IPS-18c (cell line): ENCODE measurements around the gene APOO.
"Not testable (repeated sequence)": the region's sequence is repeated elsewhere in the genome, so short reads cannot be mapped to it uniquely, and the experiment has no call there.

Source experiments
- H3K4me3 ChIP-seq: 2 replicates; pipeline ENCODE4 v1.7.0; 2013; ENCODE audit warnings: low read depth, mild to moderate bottlenecking, low read length, moderate library complexity; ENCODE audit not compliant: insufficient read depth
- H3K9me3 ChIP-seq: one replicate; pipeline ENCODE4 v1.6.1; 2013; ENCODE audit warnings: mild to moderate bottlenecking, low read length, moderate library complexity; ENCODE audit not compliant: control insufficient read depth, insufficient read depth

APOO gene

DNA sequence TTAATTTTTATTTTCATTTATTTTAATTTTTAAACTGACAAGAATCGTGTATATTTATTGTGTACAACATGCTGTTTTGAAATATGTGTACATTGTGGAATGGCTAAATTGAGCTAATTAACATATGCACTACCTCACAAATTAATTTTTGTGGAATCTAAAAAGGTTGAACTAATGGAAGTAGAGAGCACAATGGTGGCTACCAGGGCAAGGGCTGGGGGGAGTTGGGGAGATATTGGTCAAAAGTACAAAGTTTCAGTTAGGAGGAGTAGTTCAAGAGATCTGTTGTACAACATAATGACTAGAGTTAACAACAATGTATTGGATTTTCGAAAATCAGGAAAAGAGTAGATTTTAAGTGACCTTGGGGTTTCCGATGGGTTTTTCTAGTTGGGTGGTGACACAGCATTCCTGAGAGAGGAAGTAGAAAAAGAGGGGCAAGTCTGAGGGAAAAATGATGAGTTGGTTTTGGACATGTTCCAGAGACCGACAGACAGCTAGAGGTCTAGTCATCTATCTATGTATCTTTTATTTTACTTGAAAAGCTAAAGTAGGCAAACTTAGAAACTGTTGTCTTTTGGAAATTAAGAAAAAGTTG lies 23.2 kb downstream of the APOO start:
- no peaks in the 10 kb centered on the region for H3K9me3 ChIP-seq
- no peak overlapping the region for H3K4me3 ChIP-seq

DNA sequence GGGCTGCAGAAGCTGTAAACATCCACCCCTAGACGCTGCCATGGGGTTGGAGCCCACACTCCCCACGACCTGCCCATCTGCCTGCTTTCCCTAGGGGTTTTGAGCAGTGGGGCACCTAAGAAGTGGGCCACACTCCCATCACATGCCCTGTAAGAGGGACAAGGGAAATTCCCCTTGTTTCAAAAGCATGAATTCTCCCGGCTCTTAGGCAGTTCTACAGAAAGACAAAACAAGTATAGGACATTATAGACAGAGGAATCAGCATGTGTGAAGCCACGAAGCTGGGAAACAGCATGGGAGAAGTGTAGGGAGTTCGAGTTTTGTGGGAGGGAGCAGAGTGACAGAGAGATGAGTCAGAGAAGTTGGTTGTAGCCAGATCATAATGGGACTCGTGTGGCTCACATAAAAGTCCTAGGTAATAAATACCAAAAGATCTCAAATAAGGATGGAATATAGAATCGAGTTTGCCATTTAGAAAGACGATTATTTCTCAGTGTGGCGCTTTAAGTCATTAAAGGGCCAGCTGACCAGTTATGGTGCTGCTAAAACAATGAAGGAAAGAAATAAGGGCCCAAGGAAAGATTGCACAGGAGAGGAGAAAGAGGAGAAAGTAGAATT lies 23.9 kb downstream of the APOO start:
- Histone ChIP-seq H3K9me3 (no peaks in the 10 kb centered on the region), H3K4me3 (no peak overlapping the region)

DNA sequence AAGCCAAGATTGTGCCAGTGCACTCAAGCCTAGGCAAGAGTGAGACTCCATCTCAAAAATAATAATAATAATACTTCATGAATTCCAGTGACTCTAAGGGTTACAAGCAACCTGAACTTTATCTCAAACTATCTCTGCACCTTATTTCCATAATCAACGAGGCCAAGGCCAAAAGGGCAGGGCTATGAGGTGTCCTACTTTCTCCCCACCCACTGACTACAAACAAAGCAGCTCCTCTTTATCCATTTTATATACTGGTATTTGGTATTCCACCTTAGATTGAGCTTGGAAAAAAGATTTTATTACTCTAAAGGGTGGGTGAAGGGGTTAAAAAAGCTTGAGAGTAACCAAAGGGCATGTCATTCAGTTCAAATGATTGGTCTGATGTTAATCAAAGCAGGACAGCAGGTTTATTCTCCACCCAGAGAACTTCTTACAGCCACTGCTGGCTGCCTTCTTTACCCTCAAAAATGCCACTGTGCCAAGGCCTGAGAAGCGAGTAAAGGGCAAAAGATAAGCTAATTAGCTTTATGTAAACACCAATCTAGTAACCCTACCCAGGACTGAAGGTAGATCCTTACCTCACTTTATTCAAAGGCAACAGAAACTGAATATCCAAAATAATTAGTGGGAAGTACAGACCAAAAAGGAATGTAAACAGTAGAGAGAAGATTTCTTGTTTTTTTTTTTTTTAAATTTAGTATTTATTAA lies 28.2 kb downstream of the APOO start:
- no peak overlapping the region for H3K4me3 ChIP-seq
- H3K9me3 ChIP-seq = no peaks in the 10 kb centered on the region

DNA sequence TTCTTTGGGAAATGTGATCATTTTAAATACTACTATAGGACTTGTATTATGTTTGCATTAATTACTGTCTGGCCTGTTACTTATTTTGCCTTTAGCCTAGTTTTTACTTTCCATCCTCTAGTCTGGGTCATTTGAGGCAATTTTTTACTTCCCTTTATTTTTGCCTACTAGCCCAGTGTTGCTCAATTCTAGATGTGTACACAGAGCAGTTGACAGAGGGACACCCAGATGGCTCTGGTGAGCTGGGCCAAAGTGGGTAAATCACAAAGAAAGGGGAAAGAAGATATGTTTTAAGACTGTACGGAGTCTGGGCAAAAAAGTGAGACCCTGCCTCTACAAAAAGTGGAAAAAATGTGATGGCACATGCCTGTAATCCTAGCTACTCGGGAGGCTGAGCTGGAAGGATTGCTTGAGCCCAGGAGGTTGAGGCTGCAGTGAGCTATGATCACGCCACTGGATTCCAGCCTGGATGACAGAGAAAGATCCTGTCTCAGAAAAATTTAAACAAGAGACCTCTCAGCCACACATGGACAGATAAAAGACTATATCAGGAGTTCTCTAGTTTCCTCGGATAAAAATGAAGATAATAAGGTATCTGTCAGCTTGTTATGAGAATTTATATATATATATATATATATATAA lies 35.7 kb downstream of the APOO start:
- Histone ChIP-seq H3K9me3 (no peaks in the 10 kb centered on the region), H3K4me3 (no peak overlapping the region)

DNA sequence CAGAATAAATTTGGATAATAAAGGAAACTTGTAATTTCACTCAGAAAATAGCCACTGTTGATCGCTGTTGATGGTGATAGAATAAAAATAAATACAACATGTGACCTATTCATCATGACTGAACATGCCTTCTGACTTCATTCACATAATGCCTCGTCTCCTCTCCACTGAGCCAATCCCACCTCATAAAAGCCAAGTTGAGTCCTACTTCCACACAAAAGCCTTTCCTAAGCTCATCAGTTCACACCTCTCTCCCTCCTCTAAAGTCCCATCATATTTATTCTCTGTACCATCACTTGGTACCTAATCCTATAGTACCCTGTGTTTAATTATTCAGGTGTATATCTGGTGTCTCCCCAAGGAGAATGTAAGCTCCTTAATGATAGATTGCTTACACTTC lies 37.7 kb downstream of the APOO start:
- H3K4me3 ChIP-seq = no peak overlapping the region
- H3K9me3 ChIP-seq = no peaks in the 10 kb centered on the region

DNA sequence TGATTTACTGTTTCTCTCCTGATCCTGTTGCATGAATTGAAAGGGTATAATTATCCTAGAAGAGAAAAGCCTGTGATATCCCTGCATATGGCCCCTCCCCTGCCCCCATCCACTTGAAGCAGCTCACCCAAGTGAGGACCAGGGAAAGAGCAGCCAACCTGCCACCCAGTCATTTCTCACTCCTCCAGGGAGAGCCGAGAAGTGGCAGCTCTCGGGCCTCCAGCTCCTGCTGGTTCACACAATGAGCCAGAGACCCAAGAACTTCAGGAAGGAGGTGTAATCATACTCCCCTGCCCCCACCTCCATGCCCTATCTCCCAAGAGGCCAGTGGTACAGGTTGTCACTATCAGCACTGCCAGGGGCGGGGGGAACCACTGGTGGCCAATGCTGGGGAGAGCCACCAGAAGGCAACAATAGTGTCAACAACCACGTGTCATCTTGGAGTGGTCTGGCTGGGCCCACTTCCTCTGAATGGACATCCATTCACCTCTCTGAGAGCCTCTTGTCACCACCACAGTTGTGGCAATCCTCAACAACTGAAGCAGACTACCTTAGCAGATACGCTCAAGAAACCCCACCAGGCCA lies 42.9 kb downstream of the APOO start:
- H3K9me3 ChIP-seq = no peaks in the 10 kb centered on the region
- H3K4me3 ChIP-seq = no peak overlapping the region

DNA sequence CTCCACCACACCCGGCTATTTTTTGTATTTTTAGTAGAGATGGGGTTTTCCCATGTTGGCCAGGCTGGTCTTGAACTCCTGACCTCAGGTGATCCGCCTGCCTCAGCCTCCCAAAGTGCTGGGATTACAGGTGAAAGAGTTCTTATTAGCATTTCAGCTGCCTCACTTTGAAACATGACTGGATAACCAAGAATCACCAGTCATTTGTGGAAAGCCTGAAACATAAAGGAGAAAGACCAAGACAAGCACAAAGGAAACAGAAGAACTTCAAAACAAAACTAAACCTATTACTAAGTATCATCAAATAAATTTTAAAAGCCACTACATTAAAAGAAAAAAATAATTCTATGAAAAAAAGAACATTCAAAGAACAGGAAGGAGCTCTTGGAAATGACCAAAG lies 45.8 kb downstream of the APOO start:
- not testable (repeated sequence) for H3K9me3 ChIP-seq

DNA sequence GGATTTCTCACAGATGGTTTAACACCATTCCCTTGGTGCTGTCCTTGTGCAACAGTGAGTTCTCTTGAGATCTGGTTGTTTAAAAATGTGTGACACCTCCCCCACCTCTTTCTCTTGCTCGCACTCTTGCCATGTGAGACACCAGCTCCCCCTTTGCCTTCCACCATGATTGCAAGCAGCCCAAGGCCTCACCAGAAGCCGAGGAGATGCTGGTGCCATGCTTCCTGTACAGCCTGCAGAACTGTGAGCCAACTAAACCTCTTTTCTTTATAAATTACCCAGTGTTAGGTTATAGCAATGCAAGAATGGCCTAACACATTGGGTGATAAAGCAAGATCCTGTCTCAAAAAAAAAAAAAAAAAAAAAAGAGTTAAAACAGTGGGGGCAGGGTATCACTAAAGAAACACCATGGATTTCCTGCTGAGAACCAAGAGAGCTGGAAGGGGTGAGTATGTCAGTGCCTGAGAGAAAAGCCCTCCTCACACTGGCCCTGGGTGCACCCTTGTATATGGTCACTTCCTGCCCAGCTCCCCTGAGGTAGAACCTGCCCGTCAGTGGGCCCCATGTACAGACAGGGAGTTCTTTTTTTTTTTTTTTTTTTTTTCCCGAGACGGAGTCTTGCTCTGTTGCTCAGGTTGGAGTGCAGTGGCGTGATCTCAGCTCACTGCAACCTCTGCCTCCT lies 46.4 kb downstream of the APOO start:
- no peak overlapping the region for H3K4me3 ChIP-seq
- H3K9me3 ChIP-seq = no peaks in the 10 kb centered on the region

More for the DNA sequence above, 45.8 kb downstream of the APOO start:
- not testable (repeated sequence) for H3K4me3 ChIP-seq

DNA sequence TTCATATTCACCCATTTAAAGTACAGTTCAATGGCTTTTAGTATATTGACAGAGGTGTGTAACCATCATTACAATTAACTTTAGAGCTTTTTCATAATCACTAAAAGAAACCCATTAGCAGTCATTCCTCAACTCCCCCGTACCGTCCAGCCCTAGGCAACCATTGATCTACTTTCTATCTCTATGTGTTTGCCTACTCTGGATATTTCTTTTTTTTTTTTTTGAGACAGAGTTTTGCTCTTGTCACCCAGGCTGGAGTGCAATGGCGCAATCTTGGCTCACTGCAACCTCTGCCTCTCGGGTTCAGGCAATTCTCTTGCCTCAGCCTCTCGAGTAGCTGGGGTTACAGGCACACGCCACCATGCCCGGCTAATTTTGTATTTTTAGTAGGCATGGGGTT lies 48.5 kb downstream of the APOO start:
- not testable (repeated sequence) for H3K4me3 ChIP-seq, H3K9me3 ChIP-seq

DNA sequence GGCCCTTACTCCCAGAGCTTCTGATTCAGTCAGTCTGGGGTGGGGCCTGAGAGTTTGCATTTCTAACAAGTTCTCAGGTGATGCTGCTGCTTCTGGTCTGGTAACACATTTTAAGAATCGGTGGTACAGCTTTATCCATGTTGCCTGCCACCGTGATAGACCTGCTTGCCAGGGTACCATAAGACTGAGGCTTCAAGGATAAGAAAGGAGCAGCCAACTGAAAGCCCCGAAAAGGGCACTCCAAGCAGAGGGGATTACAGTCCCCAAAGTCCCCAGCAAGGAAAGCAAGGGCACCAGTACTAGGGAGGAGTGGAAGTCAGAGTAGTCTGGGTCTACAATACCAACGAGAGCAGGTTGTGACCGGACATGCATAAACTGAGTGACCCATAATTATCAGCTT lies 49.8 kb downstream of the APOO start:
- no peak overlapping the region for H3K4me3 ChIP-seq
- no peaks in the 10 kb centered on the region for H3K9me3 ChIP-seq

DNA sequence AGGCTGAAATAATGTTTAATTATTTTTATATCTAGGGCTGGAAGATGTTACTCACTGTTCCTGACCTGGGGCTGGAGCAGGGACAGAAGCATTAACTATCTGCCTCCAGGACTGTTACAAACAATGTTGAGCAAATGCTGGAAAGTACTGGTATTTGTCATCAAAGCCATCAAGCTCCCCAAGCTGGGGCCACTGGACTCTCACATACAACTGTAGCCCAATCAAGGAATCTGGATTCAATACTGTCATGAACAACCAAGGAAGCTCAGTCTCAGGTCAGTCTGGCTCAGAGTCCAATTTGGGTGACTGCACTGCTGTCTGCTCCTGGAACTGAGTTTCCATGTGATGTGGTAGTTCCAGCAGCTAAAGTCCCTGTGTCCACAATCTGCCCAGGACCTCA lies 50.4 kb downstream of the APOO start:
- Histone ChIP-seq H3K9me3 (no peaks in the 10 kb centered on the region), H3K4me3 (no peak overlapping the region)

DNA sequence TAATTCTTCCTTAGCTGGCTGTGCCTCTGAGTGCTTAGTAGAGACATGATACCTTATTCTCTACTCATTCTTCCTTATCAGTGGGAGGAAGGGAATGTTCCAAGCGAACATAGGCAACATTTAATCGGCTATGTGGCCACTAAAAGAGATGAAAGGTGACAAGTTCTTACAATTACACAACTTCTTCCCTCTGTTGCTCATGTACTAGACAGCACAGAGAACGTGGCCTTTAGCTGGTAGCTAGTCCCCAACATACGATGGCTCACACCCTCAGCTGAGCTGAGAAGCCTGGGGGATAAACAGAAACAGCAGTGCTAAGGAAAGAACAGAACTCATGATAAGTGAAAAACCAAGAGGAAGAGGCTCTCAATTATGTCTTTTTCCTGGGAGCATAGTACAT lies 52.2 kb downstream of the APOO start:
- Histone ChIP-seq H3K4me3 (no peak overlapping the region), H3K9me3 (no peaks in the 10 kb centered on the region)

DNA sequence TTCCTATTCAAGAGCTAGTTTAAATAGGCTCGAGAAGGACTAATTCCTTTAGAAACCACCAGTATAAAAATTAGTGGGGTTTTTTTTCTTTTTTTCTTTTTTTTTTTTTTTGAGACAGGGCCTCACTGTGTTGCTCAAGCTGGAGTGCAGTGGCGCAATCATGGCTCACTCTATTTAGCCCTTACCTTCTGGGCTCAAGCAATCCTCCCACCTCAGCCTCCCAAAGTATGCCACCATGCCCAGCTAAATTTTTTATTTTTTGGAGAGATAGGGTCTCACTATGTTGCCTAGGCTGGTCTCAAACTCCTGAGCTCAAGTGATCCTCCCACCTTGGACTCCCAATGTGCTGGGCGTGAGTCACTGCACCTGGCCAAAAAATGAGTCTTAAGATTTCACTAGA lies 52.8 kb downstream of the APOO start:
- no peaks in the 10 kb centered on the region for H3K9me3 ChIP-seq
- no peak overlapping the region for H3K4me3 ChIP-seq

DNA sequence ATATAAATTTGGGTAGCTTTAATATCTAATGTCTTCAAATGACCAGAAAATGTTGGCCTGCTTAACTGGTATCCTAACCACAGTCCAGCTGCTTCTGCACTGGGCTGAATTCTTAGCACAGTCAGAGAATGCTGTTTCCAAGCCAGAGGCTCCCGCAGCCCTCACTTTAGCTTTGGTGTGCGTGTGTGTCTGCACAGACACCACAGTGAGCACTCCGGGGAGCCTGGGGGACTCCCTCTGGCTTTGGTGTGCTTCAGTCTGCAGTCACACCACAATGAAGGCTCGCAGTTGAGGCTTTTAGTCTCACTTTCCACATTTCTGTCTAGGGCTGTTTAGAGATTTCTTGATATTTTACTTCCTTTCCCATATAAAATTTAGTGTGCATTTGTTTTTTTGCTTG lies 53.6 kb downstream of the APOO start:
- H3K4me3 ChIP-seq = no peak overlapping the region
- no peaks in the 10 kb centered on the region for H3K9me3 ChIP-seq

DNA sequence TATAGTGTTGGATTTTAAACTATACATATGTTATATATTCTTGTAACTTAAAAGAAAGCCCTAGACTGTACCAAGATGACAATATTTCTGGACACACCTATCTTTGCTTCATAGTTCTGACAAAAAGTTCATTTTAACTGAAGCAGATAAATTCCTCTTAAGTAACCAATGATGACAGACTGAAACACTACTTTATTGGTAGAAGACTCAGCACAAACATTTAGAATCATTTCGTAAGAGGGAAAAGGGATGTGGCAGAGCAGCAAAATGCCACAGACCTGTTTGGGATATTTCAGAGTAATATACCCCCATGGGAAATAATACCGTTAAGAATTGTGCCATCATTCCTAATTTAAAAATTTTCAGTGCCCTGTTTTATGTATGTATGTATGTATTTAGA lies 56.2 kb downstream of the APOO start:
- Histone ChIP-seq H3K9me3 (no peaks in the 10 kb centered on the region), H3K4me3 (no peak overlapping the region)

DNA sequence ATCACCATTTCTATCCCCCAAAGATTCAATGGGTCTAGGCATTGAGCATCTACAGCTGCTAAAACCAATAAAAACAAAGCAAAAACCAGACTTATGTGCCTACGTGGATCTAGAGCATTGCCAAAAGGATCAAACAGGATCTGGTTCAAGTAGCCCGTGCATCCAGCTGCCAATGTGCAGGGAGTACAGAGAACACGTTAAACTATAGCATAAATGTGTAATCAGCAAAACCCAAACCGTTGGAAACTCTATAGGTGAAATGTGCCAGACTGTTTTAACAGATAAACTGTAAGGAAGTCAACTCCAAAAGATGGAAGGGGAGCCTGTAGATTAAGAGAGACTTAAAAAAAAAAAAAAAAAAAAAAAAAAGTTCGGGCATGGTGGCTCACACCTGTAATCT lies 58.5 kb downstream of the APOO start:
- no peak overlapping the region for H3K4me3 ChIP-seq

DNA sequence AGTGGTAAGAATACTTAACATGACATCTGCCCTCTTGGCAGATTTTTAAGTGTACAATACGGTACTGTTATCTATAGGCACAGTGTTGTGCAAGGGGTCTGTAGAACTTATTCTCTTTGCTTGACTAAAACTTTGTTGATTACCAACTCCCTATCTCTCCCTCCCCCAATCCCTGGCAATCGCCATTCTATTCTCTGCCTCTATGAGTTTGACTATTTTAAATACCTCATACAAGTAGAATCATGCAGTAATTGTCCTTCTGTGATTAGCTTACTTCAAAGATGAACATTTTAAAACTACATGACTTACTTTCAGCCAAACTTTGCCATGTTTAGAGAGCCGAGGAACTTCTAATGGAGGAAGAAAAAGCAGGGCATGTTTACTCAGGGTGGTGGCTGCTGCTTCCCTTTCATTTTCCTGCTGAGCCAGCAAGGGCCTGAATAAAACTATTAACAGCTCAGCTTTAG lies 62.4 kb downstream of the APOO start:
- H3K4me3 ChIP-seq = no peak overlapping the region
- H3K9me3 ChIP-seq = no peaks in the 10 kb centered on the region

More for the DNA sequence above, 58.5 kb downstream of the APOO start:
- H3K9me3 ChIP-seq = no peaks in the 10 kb centered on the region
